KBM-7 (cell line): ENCODE results near the gene KRT85.
"Not testable (repeated sequence)": the region's sequence is repeated elsewhere in the genome, so short reads cannot be mapped to it uniquely, and the experiment has no call there.

Source experiments
- DNase-seq: peaks from one replicate; pipeline ENCODE4 v3.0.0-alpha.2; 2015
- in situ Hi-C: fragments of 300-500 bp; cut with MboI; formaldehyde crosslinking; loops from 2 replicates; pipeline ENCODE4 v1.14.3; 2020; ENCODE audit warnings: low sequenced_read_pairs, low pct_unique_long_range_greater_than_20kb, mixed read lengths

The KRT85 gene

DNA sequence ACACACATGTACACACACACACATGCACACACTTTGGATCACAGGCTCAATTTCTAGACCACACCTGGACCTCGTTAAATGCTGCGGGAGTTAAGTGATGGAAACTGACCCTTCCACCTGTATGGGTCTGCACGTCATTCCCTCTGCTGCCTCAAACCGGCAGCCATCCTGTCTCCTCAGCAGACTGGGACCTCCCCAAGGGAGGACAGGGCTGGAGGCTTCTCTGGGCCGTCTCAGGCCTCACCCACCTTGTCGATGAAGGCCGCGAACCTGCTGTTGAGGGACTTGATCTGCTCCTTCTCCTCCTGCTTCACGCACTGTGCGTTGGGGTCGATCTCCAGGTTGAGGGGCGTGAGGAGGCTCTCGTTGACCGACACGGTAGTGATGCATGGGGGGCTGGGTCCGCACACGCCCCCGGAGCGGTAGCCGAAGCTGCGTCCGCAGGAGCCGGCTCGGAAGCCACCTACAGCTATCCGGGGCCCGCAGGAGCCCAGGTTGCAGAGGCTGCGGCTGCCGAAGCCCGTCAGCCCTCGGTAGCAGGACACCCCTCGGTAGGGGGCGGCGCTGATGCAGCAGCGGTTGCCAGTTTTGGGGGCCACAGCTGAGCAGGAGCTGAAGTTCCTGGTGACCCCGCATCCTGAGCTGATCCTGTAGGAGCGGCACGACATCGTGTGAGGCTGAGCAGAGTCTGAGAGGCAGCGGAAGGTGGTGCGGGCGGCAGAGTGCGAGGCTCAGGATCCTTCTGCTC lies at the start of gene KRT85:
KRT85 (minus strand) TSS at position 744 of the 748 bp plus-strand sequence; CDS start at position 668, 76 bp downstream.
- no peak for DNase-seq
- in situ Hi-C loops: no loop called here

DNA sequence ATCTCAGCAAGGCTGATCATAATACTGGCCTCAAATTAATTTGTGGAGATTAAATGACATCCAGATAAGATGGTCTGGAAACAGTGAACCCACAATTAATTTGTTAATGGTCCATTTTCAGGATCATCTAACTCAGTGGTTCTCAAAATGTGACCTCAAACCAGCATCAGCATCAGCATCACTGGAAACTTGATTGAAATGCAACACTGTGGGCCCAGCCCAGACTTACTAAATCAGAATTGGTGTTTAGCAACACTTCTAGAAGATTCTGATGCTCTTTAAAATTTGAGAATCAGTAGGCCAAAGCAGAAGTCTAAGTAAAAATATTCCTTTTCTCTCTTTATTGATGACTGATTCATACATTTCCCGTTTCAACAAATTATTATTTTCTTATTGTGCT lies 49.5 kb upstream of the KRT85 start:
- no peak for DNase-seq
- in situ Hi-C loops: no loop called here

- no peak for DNase-seq
- in situ Hi-C loops: no loop called here
Measured at GRCh38 chr12:52415870-52416750, 48.8 kb upstream of the KRT85 start.

- in situ Hi-C loops: no loop called here
- DNase-seq: no peak
Measured at GRCh38 chr12:52414936-52415335, 47.7 kb upstream of the KRT85 start.

- DNase-seq: no peak
- in situ Hi-C loops: no loop called here
Measured at GRCh38 chr12:52413782-52414345, 46.6 kb upstream of the KRT85 start.

DNA sequence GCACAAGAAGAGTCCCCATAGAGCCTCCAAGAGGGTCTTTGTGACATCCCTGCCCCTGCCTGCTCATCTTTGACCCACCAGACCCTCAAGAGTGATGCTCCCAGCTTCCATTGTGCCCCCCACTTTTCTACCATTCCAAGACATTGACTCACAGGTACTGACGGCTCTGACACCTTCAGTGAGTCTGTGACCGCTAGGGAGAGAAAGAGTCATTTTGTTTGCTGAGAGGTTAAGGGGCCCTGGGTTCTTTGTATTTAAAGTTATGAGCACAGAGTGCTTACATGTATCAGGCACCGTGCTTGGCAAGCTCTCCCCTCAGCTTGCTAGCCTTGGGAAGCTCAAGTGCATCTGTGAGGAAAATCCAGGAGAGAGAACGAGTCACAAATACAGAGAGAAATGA lies 45.9 kb upstream of the KRT85 start:
- no peak for DNase-seq
- in situ Hi-C loops: no loop called here

DNA sequence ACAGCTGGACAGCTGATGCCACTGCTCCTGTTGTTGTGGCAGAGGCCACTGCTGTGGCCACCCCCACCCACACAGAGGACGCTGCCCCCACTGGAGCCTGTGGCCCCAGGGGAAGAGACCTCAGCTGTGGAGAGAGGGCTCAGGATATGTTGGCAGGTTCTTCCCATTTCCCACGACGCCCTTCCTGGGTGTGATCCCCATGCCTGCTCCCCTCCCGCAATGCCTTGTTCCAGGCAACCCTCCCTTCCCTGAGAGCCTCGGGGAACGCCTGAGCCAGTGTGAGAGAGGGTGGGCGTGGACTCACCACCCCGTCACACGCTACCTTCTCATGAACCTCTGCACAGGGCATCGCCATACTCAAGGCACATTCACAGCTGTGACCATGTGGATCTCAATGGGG lies 44.5 kb upstream of the KRT85 start:
- in situ Hi-C loops: no loop called here
- DNase-seq: no peak

- in situ Hi-C loops, DNase-seq: not testable (repeated sequence)
Measured at GRCh38 chr12:52410589-52411248, 43.4 kb upstream of the KRT85 start.

DNA sequence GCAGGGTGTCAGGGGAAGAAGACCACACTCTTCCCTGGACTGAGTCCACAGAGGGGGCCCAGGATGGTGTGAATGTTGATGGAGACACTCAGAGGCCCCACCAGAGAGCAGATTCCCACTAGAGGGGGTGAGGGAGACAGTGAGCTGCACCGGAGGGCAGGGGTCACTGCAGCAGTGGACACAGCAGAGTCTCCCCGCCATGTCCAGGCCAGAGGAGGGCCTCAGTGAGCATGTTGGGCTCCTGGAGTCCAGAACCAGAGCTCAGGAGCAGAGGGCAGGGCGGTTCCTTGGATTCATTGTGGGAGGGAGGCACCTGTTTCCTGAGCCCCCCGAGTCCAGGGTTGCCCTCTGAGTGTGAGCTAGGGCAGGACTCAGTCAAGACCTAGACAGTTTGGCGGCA lies 40.6 kb upstream of the KRT85 start:
- in situ Hi-C loops: no loop called here
- no peak for DNase-seq

GRCh38 chr12:52405922-52406385 lies 38.7 kb upstream of the KRT85 start, which contains the start of gene KRT82:
KRT82 (minus strand) TSS chr12:52406335; CDS start chr12:52406277, 58 bp downstream.
- in situ Hi-C loops: no loop called here
- no peak for DNase-seq

DNA sequence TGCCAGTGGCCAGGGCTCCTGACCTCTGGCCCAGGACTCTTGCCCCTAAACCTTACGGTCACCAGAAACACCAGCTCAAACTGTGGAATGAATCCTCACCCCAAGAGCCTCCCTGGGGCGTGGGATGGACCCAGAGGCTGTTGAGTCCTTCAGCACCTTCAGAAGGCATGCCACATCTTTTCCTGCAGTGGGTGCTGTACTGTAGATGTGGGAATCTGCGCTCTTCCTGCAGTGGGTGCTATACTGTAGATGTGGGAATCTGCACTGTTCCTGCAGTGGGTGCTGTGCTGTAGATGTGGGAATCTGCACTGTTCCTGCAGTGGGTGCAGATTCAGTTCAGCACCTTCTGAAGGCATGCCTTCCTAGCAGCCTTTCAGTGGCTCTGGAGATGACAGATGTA lies 37.7 kb upstream of the KRT85 start:
- no peak for DNase-seq
- in situ Hi-C loops: no loop called here

DNA sequence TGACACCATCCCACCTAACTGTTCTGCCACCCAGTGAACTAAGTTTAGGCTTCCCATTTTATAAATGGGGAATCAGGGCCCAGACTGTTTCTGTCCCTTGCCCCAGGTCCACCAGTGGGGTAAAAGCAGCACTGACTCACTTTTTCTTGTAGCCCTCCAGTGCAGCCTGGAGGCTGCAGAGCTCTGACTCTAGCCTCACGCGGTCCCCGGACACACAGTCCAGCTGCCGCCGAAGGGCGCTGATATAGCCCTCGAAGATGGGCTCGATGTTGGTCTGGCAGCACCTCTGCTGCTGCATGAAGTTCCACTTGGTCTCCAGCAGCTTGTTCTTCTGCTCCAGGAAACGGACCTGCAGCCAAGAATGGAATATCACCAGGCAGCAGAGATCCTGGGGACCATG lies 36.3 kb upstream of the KRT85 start:
- no peak for DNase-seq
- in situ Hi-C loops: no loop called here

DNA sequence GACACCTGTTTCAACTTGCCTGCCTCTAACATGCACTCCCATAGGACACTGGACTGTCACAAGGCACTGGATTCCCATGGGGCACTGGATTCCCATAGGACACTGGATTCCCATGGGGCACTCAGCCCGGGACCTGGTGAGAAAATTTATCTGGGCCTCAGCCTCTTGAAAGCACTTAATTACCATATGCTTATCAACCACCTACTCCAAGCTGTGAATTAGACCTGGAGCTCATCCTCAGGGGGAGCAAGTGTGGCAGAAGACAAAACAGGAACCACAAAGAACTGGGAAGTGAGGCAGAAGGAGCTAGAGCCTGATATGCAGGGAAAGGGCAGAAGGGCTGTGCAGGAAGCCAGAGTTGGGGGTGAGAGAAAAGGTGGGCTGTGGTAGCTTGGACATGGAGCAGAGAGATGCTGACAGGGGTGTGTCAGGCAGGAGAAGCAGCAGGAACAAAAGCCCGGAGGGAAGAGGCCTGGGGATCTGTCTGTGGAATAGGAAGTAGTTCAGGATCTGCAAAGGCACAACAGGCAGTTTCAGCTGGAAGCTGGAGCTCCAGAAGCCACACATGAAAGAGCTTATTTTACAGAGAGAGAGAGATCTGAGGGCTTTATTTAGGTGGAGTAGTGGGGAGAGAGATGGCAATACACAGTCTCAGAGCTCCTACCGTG lies 35.7 kb upstream of the KRT85 start:
- in situ Hi-C loops: no loop called here
- no peak for DNase-seq

DNA sequence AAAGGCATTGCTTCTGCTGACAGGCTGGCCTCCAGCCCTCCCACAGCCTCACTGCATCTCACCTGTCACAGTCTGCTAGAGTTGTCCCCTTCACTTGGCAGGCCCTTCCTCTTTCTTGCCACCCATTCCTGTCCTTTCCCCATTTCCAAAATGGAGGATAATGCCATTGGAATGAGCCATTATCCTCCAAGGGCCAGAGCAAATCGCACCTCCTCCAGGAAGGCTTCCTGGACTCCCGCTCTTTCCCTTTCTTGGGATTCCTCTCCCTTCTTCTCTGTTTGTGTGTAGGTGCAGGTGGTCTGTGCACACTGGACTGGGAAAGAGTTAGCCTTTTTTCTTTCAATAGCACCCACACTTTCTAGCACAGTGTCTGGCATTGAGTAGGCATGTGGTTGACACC lies 35.1 kb upstream of the KRT85 start:
- DNase-seq: no peak
- in situ Hi-C loops: no loop called here

DNA sequence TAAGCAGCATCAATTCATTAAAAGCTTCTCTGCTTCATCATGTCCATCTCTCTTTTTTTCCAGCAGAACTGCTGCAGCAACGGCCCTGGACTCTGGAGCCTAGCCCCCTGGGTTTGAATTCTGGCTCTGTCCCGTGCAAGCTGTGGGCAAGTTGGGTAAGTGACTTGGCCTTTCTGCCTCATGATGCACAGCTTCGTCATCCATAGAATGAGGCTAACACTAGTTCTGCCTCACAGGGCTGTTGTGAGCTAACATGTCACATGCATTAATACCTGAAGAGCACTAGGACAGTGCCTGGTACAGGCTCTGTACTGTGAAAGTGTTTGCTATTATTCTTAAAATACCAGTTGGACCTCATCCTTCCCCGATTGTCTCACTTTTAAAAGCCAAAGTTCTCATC lies 34.6 kb upstream of the KRT85 start:
- in situ Hi-C loops: no loop called here
- no peak for DNase-seq

- no peak for DNase-seq
- in situ Hi-C loops: no loop called here
Measured at GRCh38 chr12:52401526-52401925, 34.2 kb upstream of the KRT85 start.

DNA sequence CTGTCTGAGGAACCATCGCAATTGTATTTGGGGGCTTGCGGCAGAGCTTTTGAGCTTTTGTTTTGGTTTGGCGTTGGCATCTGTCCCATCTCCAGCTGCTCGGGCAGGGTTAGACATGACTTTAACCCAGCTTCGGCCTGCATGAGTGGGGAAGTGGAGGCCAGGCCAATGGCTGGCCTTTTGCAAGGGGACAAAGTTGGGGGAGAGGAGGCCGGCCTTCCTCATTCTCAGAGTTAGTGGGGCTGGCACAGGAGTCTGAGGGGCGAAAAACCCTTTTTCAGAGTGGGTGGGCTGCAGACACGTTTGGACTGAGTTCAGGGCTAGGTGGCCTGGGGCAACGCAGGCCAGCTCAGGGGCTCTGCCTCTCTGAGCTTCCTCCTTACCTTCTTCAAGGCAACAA lies 33.6 kb upstream of the KRT85 start:
- in situ Hi-C loops: no loop called here

GRCh38 chr12:52399756-52400155 lies 32.5 kb upstream of the KRT85 start:
- in situ Hi-C loops: loop anchor here (25.0 kb wide), 1 partner anchor 588 kb away; no protein-coding TSS in a partner anchor
- DNase-seq: no peak

More for the DNA sequence above, 33.6 kb upstream of the KRT85 start:
- no peak for DNase-seq

DNA sequence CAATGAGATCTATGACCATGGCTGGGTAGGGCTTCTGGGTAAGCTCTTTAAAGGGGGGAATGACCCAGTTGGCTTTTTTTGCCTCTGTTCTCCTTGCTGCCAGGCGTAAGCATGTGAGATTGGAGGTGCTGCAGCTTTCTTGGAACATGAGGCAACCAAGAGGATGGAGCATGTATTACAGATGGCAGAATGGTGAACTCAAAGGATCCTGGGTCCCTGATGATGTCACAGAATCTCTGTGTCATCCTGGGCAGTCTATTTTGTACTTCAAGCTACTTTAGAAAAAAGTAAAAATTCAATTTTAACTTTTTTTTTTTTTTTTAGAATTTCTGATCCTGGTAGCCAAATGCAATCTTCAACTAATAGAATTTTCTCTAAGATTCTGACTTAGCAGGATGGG lies 30.9 kb upstream of the KRT85 start:
- in situ Hi-C loops: loop anchor here (25.0 kb wide), 1 partner anchor 589 kb away; no protein-coding TSS in a partner anchor
- DNase-seq: no peak
